HEK293 (cell line): Measurements from ENCODE around the gene PPP1R3F.

Source experiments
- CTCF ChIA-PET: fragments of 350-600 bp; formaldehyde crosslinking; extraction: SDS; loops from one replicate; lab custom pipeline; 2021; ENCODE audit warnings: antibody characterized with exemption; lab: Yijun Ruan, JAX
- POLR2A ChIA-PET: fragments of 300-600 bp; formaldehyde crosslinking; extraction: SDS; loops from one replicate; lab custom pipeline; 2020; ENCODE audit warnings: antibody characterized with exemption, inconsistent platforms; lab: Yijun Ruan, JAX
- H3K27ac ChIP-seq: fragments of 200-500 bp; sonication (Bioruptor generic); 2 replicates; pipeline ENCODE4 v1.5.1; 2014; ENCODE audit warnings: low read depth, low read length, control low read depth, inconsistent platforms; ENCODE audit errors: extremely low read depth
- H3K36me3 ChIP-seq, 2 experiments: fragments of 200-500 bp in 1 of 2; sonication (Bioruptor generic) in 1 of 2; 1 replicate in 1 of 2; 2 replicates in 1 of 2; pipeline ENCODE4 v1.5.1; 2014 to 2017; ENCODE audit warnings: inconsistent platforms in 2 of 2, low read length in 2 of 2; ENCODE audit not compliant: control insufficient read depth in 2 of 2, insufficient read depth in 1 of 2
- H3K4me1 ChIP-seq: fragments of 200-500 bp; sonication (Bioruptor generic); 2 replicates; pipeline ENCODE4 v1.5.1; 2014; ENCODE audit warnings: mild to moderate bottlenecking, low read length, inconsistent platforms; ENCODE audit not compliant: control insufficient read depth, insufficient read depth
- H3K4me3 ChIP-seq: 2 replicates; pipeline ENCODE4 v1.5.1; 2011; ENCODE audit warnings: low read depth, mild to moderate bottlenecking, control low read depth, low read length, moderate library complexity
- H3K9me3 ChIP-seq: fragments of 200-500 bp; sonication (Bioruptor generic); 2 replicates; pipeline ENCODE4 v1.5.1; 2014; ENCODE audit warnings: low read depth, low read length, inconsistent platforms; ENCODE audit not compliant: control insufficient read depth, insufficient read depth
- KLF16 ChIP-seq: fragments of 450-650 bp; formaldehyde crosslinking; IDR thresholded peaks from 2 replicates; pipeline ENCODE4 v1.5.1; 2017; ENCODE audit warnings: missing biosample characterization, missing genetic modification characterization
- KLF8 ChIP-seq: fragments of 450-650 bp; formaldehyde crosslinking; IDR thresholded peaks from 2 replicates; pipeline ENCODE4 v1.5.1; 2016; ENCODE audit warnings: missing biosample characterization, missing genetic modification characterization
- MEIS1 ChIP-seq: sonication (generic); formaldehyde crosslinking; IDR thresholded peaks from 2 replicates; pipeline ENCODE4 v1.8.1; 2022; ENCODE audit warnings: missing genetic modification reagents, mild to moderate bottlenecking, borderline replicate concordance
- SALL2 ChIP-seq: fragments of 450-650 bp; formaldehyde crosslinking; IDR thresholded peaks from 2 replicates; pipeline ENCODE4 v1.5.0; 2017; ENCODE audit warnings: missing biosample characterization, mild to moderate bottlenecking, missing genetic modification characterization, borderline replicate concordance
- WT1 ChIP-seq: fragments of 450-650 bp; formaldehyde crosslinking; IDR thresholded peaks from 2 replicates; pipeline ENCODE4 v1.5.1; 2016; ENCODE audit warnings: missing biosample characterization, missing genetic modification characterization
- ZBTB1 ChIP-seq: fragments of 450-650 bp; formaldehyde crosslinking; IDR thresholded peaks from 2 replicates; pipeline ENCODE4 v1.5.1; 2016; ENCODE audit warnings: missing biosample characterization, missing genetic modification characterization
- ZBTB7A ChIP-seq: fragments of 450-650 bp; formaldehyde crosslinking; IDR thresholded peaks from 2 replicates; pipeline ENCODE4 v1.5.1; 2016; ENCODE audit warnings: low read depth, missing biosample characterization, missing genetic modification characterization
- ZEB2 ChIP-seq: fragments of 450-650 bp; formaldehyde crosslinking; IDR thresholded peaks from 2 replicates; pipeline ENCODE4 v1.5.1; 2016; ENCODE audit warnings: missing biosample characterization, missing genetic modification characterization
- ZFHX2 ChIP-seq: fragments of 450-650 bp; formaldehyde crosslinking; conservative IDR thresholded peaks from 2 replicates; pipeline ENCODE4 v1.5.1; 2016; ENCODE audit warnings: missing biosample characterization, missing genetic modification characterization
- ZFP69B ChIP-seq: fragments of 450-650 bp; formaldehyde crosslinking; IDR thresholded peaks from 2 replicates; pipeline ENCODE4 v1.5.1; 2016; ENCODE audit warnings: missing biosample characterization, missing genetic modification characterization
- ZNF112 ChIP-seq: fragments of 450-650 bp; formaldehyde crosslinking; IDR thresholded peaks from 2 replicates; pipeline ENCODE4 v1.5.0; 2017; ENCODE audit warnings: missing biosample characterization, missing genetic modification characterization
- ZNF24 ChIP-seq: fragments of 450-650 bp; formaldehyde crosslinking; IDR thresholded peaks from 2 replicates; pipeline ENCODE4 v1.5.1; 2016; ENCODE audit warnings: missing biosample characterization, missing genetic modification characterization
- ZNF514 ChIP-seq: fragments of 450-650 bp; formaldehyde crosslinking; IDR thresholded peaks from 2 replicates; pipeline ENCODE4 v1.5.1; 2016; ENCODE audit warnings: missing biosample characterization, missing genetic modification characterization
- ZNF624 ChIP-seq: fragments of 450-650 bp; formaldehyde crosslinking; IDR thresholded peaks from 2 replicates; pipeline ENCODE4 v1.5.1; 2017; ENCODE audit warnings: missing biosample characterization, missing genetic modification characterization
- ZNF629 ChIP-seq: fragments of 450-650 bp; formaldehyde crosslinking; IDR thresholded peaks from 2 replicates; pipeline ENCODE4 v1.5.1; 2017; ENCODE audit warnings: missing biosample characterization, missing genetic modification characterization
- TF ChIP-seq, protein P1 (sequence below): fragments of 450-650 bp; formaldehyde crosslinking; conservative IDR thresholded peaks from 2 replicates; pipeline ENCODE4 v1.5.1; 2016; ENCODE audit warnings: low read depth, missing biosample characterization, missing genetic modification characterization
- TF ChIP-seq, protein P2 (sequence below): fragments of 450-650 bp; formaldehyde crosslinking; IDR thresholded peaks from 2 replicates; pipeline ENCODE4 v1.5.1; 2016; ENCODE audit warnings: missing biosample characterization, missing genetic modification characterization, borderline replicate concordance
- TF ChIP-seq, protein P3 (sequence below): fragments of 450-650 bp; formaldehyde crosslinking; IDR thresholded peaks from 2 replicates; pipeline ENCODE4 v1.5.1; 2016; ENCODE audit warnings: missing biosample characterization, missing genetic modification characterization
- TF ChIP-seq, protein P4 (sequence below): fragments of 450-650 bp; formaldehyde crosslinking; IDR thresholded peaks from 2 replicates; pipeline ENCODE4 v1.5.1; 2016; ENCODE audit warnings: missing biosample characterization, missing genetic modification characterization
- TF ChIP-seq, protein P5 (sequence below): fragments of 450-650 bp; IDR thresholded peaks from 2 replicates; pipeline ENCODE4 v1.5.1; 2018; ENCODE audit warnings: missing biosample characterization, missing genetic modification characterization
- TF ChIP-seq, protein P6 (sequence below): fragments of 450-650 bp; formaldehyde crosslinking; IDR thresholded peaks from 2 replicates; pipeline ENCODE4 v1.5.1; 2017; ENCODE audit warnings: missing biosample characterization, missing genetic modification characterization

Gene PPP1R3F

DNA sequence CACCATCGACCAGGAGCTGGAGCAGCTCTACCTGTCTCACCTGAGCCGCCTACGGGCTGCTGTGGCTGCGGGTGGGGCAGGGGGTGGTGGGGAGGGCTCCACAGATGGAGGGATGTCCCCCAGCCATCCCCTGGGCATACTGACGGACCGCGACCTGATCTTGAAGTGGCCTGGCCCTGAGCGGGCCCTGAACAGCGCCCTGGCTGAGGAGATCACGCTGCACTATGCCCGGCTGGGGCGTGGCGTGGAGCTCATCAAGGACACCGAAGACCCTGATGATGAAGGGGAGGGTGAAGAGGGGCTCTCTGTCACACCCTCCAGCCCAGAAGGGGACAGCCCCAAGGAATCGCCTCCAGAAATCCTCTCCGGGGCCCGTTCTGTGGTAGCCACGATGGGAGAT lies 16.5 kb downstream of the PPP1R3F start:
- TF ChIP-seq ZNF514 (tag by site-specific recombination) (no peak), ZBTB7A (tag by site-specific recombination) (no peak), ZNF112 (no peak)
- TF ChIP-seq, protein P1, sequence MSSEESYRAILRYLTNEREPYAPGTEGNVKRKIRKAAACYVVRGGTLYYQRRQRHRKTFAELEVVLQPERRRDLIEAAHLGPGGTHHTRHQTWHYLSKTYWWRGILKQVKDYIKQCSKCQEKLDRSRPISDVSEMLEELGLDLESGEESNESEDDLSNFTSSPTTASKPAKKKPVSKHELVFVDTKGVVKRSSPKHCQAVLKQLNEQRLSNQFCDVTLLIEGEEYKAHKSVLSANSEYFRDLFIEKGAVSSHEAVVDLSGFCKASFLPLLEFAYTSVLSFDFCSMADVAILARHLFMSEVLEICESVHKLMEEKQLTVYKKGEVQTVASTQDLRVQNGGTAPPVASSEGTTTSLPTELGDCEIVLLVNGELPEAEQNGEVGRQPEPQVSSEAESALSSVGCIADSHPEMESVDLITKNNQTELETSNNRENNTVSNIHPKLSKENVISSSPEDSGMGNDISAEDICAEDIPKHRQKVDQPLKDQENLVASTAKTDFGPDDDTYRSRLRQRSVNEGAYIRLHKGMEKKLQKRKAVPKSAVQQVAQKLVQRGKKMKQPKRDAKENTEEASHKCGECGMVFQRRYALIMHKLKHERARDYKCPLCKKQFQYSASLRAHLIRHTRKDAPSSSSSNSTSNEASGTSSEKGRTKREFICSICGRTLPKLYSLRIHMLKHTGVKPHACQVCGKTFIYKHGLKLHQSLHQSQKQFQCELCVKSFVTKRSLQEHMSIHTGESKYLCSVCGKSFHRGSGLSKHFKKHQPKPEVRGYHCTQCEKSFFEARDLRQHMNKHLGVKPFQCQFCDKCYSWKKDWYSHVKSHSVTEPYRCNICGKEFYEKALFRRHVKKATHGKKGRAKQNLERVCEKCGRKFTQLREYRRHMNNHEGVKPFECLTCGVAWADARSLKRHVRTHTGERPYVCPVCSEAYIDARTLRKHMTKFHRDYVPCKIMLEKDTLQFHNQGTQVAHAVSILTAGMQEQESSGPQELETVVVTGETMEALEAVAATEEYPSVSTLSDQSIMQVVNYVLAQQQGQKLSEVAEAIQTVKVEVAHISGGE = no peak
- ChIA-PET CTCF (no interaction called here), POLR2A (no interaction called here)
- no peaks in the 10 kb centered on the region for H3K4me1 ChIP-seq
- H3K9me3 ChIP-seq = no peaks in the 10 kb centered on the region
- no peaks in the 10 kb centered on the region for H3K36me3 ChIP-seq
- no peak overlapping the region for H3K4me3 ChIP-seq
- no peak overlapping the region for H3K27ac ChIP-seq

DNA sequence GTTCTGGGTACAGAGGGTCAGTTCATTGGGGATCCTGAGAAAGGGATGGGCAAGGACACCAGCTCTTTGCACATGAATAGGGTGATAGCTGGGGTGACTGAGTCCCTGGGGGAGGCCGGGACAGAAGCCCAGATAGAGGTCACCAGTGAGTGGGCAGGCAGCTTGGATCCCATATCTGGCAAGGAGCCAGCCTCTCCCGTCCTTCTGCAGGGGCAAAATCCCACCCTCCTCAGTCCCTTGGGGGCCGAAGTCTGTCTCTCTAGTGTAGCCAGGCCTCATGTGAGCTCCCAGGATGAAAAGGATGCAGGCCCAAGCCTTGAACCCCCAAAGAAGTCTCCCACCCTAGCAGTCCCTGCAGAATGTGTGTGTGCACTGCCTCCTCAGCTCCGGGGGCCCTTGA lies 17.0 kb downstream of the PPP1R3F start:
- H3K4me3 ChIP-seq = no peak overlapping the region
- POLR2A ChIA-PET = no interaction called here
- CTCF ChIA-PET = interaction anchor here (0.9 kb wide), 1 partner anchor 468 kb away, joined by 3 read pairs; no protein-coding TSS in a partner anchor
- TF ChIP-seq MEIS1 (no peak), WT1 (no peak), KLF8 (tag by site-specific recombination) (no peak), ZFP69B (tag by site-specific recombination) (no peak), ZNF629 (tag by site-specific recombination) (no peak), ZBTB1 (tag by site-specific recombination) (no peak), ZNF24 (tag by site-specific recombination) (no peak), ZEB2 (no peak), ZNF514 (tag by site-specific recombination) (no peak), ZNF624 (tag by site-specific recombination) (no peak), SALL2 (tag by site-specific recombination) (no peak), ZFHX2 (tag by site-specific recombination) (no peak), KLF16 (tag by site-specific recombination) (no peak)
- TF ChIP-seq, protein P2, sequence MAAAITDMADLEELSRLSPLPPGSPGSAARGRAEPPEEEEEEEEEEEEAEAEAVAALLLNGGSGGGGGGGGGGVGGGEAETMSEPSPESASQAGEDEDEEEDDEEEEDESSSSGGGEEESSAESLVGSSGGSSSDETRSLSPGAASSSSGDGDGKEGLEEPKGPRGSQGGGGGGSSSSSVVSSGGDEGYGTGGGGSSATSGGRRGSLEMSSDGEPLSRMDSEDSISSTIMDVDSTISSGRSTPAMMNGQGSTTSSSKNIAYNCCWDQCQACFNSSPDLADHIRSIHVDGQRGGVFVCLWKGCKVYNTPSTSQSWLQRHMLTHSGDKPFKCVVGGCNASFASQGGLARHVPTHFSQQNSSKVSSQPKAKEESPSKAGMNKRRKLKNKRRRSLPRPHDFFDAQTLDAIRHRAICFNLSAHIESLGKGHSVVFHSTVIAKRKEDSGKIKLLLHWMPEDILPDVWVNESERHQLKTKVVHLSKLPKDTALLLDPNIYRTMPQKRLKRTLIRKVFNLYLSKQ (tag by site-specific recombination) = no peak
- TF ChIP-seq, protein P3, sequence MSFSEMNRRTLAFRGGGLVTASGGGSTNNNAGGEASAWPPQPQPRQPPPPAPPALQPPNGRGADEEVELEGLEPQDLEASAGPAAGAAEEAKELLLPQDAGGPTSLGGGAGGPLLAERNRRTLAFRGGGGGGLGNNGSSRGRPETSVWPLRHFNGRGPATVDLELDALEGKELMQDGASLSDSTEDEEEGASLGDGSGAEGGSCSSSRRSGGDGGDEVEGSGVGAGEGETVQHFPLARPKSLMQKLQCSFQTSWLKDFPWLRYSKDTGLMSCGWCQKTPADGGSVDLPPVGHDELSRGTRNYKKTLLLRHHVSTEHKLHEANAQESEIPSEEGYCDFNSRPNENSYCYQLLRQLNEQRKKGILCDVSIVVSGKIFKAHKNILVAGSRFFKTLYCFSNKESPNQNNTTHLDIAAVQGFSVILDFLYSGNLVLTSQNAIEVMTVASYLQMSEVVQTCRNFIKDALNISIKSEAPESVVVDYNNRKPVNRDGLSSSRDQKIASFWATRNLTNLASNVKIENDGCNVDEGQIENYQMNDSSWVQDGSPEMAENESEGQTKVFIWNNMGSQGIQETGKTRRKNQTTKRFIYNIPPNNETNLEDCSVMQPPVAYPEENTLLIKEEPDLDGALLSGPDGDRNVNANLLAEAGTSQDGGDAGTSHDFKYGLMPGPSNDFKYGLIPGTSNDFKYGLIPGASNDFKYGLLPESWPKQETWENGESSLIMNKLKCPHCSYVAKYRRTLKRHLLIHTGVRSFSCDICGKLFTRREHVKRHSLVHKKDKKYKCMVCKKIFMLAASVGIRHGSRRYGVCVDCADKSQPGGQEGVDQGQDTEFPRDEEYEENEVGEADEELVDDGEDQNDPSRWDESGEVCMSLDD = no peak
- TF ChIP-seq, protein P4, sequence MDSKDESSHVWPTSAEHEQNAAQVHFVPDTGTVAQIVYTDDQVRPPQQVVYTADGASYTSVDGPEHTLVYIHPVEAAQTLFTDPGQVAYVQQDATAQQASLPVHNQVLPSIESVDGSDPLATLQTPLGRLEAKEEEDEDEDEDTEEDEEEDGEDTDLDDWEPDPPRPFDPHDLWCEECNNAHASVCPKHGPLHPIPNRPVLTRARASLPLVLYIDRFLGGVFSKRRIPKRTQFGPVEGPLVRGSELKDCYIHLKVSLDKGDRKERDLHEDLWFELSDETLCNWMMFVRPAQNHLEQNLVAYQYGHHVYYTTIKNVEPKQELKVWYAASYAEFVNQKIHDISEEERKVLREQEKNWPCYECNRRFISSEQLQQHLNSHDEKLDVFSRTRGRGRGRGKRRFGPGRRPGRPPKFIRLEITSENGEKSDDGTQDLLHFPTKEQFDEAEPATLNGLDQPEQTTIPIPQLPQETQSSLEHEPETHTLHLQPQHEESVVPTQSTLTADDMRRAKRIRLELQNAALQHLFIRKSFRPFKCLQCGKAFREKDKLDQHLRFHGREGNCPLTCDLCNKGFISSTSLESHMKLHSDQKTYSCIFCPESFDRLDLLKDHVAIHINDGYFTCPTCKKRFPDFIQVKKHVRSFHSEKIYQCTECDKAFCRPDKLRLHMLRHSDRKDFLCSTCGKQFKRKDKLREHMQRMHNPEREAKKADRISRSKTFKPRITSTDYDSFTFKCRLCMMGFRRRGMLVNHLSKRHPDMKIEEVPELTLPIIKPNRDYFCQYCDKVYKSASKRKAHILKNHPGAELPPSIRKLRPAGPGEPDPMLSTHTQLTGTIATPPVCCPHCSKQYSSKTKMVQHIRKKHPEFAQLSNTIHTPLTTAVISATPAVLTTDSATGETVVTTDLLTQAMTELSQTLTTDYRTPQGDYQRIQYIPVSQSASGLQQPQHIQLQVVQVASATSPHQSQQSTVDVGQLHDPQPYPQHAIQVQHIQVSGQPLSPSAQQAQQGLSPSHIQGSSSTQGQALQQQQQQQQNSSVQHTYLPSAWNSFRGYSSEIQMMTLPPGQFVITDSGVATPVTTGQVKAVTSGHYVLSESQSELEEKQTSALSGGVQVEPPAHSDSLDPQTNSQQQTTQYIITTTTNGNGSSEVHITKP (tag by site-specific recombination) = no peak
- TF ChIP-seq, protein P5, sequence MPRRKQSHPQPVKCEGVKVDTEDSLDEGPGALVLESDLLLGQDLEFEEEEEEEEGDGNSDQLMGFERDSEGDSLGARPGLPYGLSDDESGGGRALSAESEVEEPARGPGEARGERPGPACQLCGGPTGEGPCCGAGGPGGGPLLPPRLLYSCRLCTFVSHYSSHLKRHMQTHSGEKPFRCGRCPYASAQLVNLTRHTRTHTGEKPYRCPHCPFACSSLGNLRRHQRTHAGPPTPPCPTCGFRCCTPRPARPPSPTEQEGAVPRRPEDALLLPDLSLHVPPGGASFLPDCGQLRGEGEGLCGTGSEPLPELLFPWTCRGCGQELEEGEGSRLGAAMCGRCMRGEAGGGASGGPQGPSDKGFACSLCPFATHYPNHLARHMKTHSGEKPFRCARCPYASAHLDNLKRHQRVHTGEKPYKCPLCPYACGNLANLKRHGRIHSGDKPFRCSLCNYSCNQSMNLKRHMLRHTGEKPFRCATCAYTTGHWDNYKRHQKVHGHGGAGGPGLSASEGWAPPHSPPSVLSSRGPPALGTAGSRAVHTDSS (tag by site-specific recombination) = no peak
- TF ChIP-seq, protein P6, sequence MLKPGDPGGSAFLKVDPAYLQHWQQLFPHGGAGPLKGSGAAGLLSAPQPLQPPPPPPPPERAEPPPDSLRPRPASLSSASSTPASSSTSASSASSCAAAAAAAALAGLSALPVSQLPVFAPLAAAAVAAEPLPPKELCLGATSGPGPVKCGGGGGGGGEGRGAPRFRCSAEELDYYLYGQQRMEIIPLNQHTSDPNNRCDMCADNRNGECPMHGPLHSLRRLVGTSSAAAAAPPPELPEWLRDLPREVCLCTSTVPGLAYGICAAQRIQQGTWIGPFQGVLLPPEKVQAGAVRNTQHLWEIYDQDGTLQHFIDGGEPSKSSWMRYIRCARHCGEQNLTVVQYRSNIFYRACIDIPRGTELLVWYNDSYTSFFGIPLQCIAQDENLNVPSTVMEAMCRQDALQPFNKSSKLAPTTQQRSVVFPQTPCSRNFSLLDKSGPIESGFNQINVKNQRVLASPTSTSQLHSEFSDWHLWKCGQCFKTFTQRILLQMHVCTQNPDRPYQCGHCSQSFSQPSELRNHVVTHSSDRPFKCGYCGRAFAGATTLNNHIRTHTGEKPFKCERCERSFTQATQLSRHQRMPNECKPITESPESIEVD (tag by site-specific recombination) = no peak

More for the DNA sequence above, 17.0 kb downstream of the PPP1R3F start:
- Histone ChIP-seq H3K4me1 (no peaks in the 10 kb centered on the region), H3K27ac (no peak overlapping the region), H3K9me3 (no peaks in the 10 kb centered on the region), H3K36me3 (no peaks in the 10 kb centered on the region)
